HG02970 (cell line): Measurements from ENCODE around the gene NAALADL2.

ENCODE experiments used
- ATAC-seq: cut with Tn5 transposase; IDR thresholded peaks from one replicate; pipeline ENCODE4 v1.9.1; 2021; ENCODE audit warnings: mild to moderate bottlenecking, moderate library complexity, moderate number of reproducible peaks; ENCODE audit not compliant: unreplicated experiment, low FRiP score

Gene NAALADL2

DNA sequence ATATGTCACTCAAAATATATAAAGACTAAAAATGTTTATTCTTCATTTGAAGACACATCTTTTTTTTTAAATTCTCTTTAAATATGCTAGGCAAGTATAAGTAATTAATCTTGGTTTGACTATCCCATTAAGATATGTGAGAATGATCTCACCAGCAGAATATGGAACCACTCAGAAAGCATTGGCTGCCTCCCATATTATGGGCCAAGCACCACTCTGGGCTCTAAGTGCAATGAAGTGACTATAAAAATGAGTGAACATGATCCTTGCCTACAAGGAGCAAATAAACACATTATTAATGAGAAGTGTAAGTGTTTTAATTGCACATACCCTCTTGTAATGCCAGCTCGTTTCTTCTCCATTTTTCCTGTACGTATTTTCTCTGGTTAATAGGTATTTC lies 328.5 kb downstream of the NAALADL2 start:
- ATAC-seq, result no peak

DNA sequence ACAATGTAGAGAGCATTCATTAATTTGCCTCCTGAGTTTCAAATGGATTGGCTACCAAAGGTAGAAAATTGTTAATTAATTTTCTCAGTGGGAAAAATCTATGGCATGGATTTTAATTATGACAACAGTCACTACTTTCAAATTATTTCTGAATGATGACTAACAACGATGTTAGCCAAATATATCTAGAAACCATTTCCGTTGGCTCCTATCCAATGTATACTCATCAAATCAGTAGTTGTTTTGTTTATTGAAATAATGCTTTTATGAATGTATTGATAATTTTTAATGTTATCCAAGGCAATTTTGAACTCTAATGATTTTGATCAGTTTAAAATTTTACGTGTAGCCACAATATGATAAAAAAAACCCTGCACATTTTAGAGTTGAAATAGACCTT lies 333.4 kb downstream of the NAALADL2 start:
- ATAC-seq, result no peak

DNA sequence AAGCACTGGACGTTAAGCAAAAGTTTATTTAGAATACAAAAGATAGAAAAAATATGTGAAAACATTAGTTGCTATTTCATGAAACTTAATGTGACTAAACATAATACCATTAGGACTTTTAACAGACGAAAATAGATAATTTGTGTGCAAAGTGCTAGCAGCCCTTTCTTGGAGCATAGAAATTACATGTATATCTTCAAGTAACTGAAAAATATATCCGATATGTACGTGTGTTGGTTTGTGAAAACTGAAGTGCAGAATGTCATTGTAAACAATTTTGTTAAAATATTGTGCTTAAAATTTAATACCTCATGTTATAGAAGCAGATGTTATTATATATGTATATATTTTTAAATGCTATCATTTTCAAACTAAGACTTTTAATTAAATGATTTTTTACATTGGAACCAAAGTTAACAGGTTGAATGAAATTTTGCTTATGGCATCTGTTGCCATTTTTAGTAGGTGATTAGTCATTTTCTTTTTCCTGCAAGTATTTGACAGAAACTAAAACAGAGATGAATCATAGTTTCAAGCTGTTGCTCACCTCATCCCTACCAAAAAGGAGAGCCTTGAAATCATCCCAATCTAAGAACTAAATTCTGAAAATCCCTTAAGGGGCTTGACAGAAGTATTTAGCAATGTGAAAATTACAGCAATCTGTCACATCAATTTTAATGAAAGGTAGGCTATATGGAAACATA lies 334.8 kb downstream of the NAALADL2 start:
- no peak for ATAC-seq

DNA sequence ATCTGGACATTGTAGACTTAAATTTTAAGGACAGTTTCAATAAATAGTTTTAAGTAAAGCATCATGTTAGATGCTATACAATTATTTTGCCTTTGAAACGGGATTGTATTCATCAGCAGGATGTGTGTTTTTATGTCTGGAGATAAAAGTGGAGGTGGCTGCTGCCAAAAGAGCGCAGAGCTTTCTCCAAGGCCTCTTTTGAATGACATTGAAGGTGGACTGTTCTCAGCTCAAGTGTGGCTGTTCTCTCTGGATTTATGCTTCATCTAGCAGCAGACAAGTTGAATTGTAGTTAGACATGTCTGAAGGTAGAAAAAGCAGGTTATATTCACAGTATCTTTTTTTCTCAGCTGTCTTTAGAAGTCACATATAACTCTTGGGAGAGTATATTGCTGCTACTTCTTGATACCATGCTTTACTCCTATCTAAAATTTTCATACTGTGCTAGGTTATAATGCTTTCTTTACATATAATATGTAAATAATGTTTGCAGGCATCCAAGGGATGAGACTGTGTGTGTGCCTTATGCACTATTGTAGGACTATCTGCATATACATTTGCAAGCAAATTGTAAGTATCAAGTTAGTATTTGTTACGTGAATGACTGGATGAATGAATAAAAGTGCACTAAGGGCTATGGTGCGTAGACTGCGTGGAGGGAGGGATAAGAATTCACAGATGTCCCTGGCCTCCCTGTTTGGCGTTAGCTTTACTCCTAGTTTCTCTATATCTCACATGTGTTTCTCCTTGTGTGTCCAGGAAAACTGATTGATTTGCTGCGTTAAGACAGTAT lies 340.1 kb downstream of the NAALADL2 start:
- ATAC-seq, result no peak

DNA sequence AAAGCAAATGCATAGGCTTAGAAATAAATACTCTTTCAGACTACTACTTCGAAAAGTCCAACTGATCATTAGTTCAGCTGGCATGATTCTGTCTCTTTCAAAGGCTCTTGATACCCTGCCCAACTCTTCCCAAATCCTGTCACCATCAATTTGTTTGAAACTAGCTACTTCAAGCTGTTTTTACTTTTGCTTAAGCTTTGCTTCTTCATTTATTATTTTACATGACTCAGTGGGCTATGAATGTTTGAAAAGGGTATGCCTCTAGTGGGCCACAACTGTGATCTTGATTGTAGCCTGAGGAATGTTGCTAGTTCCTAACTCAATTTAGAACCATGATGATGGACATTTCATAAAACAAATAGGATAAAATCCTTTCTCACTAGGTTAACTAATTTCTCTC lies 340.8 kb downstream of the NAALADL2 start:
- no peak for ATAC-seq

DNA sequence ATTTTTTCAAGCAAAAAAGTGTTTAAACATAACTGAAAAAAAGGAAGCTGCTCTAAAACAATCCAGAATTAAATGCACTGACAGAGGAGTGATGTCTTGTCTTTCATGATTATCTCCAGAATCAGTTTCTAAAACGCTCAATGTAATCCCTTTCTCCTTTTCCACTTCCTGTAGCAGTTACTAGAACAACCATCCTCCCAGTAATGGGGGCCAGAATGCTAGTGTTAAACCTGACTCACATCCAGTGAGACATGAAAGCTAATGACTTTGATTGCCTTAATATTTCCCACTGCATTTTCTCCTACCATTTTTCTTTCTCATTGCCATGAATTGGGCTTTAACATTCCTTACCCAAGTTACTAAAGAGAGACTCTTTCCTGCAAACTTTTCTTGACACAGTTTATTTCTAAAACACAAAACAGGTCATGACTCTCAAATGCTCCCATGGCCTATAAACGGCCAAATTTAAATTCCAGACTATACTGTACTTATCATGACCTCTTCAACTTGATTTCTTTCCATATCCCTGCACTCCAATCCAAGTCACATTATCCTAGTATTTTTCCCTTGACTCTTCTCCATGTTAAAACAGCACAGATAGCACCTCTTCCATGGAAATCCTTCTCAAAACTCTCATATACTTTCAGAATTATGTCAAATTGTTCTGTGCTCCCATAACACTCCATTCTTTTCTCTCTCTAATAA lies 341.4 kb downstream of the NAALADL2 start:
- ATAC-seq, result no peak

DNA sequence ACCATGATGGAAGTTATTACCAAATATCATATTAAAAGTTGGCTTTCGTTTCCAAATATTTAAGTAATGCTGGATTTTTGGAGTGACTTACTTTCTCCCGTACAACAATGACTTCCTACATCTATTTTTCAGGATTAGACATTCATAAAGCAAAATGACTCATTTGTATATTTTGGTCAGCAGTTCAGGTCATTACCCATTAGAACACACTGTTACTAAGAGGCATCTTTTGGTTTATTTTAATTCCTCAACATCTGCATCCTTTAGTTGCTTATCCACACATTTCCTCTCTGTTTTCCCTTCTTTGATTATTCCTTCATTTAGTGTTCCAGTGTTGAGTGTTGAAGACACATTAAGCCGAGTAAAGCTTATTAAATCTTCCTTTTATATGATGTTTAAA lies 348.2 kb downstream of the NAALADL2 start:
- no peak for ATAC-seq

DNA sequence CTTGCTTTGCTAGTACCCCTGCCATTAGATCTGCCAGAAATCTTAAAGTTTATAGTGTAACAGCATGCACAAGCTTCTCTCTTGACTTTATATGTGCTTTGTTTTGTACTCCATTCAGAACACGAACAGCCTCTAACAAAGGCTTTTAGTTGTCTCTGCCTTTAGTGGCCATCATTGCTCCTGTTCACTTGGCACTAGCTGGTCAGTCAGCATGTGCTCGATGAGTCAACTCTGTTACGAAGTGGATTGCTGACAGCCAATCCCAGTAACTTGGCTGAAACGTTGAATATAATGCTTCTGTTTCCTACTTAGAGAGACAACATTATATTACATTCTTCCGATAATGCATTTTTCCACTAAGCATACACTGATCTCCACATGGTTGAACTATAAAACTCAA lies 349.2 kb downstream of the NAALADL2 start:
- ATAC-seq, result no peak

DNA sequence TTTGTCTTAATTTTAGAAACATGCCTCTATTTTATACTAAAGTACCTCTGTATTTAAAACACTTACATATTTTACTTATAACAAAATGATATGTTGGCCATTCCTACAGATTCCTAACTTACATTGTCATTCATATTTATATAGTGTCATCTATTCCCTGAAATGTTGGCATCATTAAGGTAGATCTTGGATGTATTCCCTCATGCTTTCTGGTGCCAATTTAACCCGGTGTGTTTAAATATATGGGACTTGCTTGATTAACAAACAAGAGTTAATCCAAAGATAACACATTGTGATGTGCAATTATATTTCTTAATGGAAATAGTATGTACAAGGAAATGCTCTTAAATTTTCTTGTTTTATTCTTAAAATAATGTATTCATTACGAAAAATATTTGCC lies 352.3 kb downstream of the NAALADL2 start:
- no peak for ATAC-seq

DNA sequence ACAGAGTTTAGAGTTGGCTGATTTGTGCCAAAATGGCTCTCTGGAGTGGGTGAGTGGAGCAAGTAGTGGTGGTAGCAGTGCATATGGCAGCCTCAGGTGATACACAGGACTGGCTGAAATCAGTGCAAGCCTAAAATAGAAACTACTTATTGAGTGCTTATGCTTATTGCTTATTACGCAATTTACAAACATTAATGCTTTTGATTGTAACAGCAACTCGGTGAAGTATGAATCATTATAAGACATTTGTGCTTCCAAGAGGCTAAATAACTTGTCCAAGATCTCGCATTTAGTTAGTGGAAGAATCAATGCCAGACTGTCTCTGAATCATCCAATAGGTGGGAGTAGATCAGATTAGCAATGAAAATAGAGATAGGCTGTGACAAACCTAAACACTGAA lies 353.8 kb downstream of the NAALADL2 start:
- ATAC-seq, result no peak

DNA sequence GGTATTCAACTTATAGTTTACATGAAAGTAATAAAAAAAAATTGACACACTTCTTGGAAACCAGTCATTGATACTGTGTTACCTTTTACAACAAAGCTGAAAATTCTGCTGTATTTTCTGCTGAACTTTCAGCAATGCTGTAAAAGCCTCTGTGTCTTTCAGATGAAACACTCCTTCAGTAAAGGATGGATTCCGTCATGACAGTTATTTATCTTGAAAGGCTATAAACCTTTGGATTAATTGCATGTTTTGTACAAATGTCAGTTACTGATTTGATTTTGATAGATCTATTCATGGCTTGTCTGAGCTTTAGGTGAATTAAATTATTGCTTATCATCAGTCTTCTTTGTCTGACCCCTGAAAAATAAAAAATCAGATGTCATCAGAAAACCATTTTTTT lies 355.1 kb downstream of the NAALADL2 start:
- ATAC-seq, result no peak

DNA sequence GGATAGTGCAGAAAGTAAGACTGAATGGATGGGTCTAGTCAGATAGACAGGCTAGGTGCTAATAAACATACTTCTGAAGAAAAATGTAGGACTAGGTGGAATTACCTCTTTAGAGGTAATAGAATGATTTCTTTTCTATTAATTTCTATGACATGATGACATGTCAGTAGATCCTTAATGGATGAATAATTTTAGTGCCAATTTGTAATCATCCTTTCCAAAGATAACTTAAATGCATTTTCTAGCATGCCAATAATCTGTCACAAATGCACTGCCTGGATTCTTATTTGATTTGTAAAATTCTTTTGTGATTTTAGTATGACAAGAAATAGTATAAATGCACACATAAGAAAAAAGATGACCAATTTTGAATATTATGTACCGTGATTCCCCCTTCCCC lies 356.7 kb downstream of the NAALADL2 start:
- no peak for ATAC-seq

DNA sequence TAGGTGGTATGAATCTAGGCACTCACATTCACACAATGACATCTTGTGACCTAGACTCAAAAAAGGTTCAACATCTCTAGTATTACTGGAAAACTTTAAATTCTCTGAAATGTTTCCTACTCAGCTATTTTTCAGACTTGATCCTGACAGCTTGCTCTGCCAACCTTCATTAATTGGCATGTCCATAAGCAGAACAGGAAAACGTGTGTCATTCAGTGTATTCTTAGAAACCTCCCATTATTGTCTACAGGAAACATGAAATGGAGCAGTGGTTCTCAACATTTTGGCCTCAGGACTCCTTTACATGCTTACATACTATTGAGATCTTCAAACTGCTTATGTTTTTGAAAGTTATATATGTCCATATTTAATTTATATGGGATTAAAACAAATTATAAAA lies 363.2 kb downstream of the NAALADL2 start:
- ATAC-seq, result no peak

DNA sequence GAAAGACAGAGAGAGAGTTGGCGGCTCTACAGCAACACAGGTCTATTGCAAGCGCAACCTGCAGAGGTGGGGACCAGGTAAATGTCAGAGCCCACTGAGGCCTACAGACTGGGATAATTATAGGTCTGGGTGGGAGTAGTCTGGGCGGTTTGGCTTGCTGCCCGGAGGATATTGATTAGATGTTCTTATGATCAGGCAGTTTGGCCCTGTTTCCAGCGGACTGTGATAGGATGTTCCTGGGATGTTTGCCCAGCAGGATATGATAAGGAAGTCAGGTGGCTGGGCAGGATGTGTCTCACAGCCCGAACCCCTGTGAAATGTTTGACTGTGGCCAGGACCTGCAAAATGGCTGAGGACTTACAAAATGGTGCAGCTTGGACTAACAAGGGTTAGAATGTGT lies 364.9 kb downstream of the NAALADL2 start:
- ATAC-seq, result no peak

DNA sequence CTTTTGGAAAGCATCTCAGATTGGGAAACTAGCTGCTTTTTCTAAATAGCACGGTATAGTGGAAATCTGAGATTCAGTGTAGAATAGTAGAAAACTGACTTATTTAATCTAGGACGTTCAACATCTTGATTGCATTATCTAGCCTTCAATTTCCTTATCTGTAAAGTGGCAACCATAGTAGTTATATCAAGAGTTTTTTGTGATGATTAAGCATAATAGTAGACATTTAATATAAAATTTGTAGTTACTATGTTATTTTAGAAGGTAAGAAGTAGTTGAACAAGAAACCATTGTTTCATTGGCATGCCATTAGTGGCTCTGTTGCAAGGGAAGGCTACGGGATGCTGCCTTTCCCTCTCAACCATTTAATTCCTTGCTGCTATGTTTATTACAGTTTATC lies 367.3 kb downstream of the NAALADL2 start:
- ATAC-seq, result no peak

DNA sequence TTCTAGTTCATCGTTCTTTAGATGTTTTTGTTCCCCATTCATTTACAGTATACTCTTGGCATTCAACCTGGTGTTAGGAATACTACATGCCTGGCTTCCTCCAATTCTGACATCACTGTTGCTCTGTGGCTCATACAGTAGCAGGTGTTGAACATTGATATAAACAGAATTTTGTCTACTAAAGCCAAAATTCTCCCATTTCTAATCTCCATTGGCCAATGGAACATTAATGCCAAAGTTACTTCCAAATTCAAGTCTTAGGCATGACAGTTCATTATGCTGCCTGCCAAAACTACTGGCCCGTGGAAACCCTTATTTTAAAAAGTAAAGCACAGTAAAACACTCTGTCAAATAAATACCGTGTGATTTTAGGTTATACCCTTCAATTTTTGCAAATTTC lies 368.0 kb downstream of the NAALADL2 start:
- no peak for ATAC-seq

DNA sequence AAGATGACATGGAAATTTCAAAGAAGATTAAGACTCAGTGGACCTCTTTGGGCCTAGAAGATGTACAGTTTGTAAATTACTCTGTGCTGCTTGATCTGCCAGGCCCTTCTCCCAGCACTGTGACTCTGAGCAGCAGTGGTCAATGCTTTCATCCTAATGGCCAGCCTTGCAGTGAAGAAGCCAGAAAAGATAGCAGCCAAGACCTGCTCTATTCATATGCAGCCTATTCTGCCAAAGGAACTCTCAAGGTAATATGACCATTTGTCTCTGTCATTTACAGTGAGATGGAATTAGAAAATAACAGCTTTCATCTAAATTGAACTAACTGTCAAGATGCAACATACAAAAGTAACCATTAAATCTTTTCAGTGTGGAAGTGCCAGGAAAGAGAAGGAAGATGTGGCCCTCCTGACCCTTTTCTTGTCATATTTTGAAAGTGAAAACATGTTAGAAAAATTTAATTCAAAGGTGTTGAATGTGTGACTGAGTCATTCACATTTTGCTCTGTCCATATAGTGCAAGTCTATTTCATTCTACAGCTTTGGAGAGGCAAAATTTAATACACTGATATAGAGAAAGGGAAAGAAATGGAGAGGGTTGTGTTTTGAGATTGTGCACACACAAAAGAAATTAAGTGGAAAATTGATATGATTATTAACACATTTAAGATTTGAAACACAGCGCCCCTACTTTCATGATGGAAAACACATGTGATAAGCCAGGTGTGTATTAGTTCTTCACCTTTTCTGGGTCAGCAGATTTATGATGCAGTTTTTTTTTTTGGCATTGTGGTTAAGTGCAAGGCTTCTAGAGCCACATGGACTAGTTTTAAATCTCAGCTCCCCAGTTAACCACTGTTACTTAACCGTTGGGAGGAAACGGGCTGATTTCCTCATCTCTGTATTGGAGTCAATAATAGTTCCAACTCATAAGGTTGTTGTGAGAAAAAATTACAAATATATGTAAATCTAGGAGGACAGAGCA lies 375.1 kb downstream of the NAALADL2 start:
- ATAC-seq, result no peak

DNA sequence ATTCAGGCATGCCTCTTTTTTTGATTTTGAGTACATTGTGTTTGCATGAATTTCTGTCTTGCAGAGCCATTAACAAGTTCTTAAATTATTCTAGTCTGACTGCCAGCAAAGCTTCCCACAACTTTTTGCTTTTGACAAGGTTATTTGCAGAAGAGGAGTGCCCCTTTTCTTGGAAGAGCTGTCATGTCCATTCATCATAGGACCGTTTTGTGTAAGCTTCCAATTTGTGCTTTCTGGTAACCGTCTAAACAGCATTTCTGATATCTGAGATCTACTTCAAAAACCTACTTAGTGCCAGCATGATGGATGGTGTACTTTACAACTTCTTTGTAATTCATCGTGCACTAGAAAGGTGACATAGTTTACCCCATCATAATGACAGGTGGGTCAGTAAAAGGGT lies 379.7 kb downstream of the NAALADL2 start:
- no peak for ATAC-seq

DNA sequence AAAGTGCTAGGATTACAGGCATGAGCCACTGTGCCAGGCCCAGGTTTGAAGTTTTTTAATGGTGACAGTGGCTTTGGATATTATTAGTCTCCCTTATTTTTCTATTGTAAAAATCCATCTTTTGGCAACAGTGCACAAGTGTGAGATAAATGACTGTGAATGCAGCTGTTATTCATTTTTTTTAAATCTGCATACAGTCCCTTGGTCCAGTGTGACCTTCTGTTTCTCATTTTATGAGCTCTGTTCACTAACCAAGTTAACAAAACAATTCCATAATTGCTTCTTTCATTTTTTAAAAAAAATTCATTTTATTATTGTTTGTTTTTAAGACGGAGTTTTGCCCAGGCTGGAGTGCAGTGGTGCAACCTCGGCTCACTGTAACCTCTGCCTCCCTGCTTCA lies 381.8 kb downstream of the NAALADL2 start:
- no peak for ATAC-seq

DNA sequence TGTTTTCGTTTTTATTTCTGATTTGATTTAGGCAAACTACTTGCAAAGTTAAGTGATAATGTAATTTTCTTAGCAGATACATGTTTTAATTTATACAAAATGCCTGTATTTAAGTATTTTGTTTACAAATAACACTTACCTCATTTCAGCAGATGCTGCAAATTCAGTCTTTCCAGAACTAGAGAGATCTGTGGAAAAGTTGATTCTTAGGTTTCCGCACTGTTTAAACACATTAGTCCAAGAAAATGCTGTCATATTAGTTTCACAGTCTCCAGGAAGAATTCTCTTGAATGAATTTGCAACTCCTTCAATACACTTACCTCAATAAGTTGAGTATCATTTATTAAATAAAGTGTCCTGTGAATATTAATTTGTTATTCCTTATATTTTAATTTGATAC lies 383.1 kb downstream of the NAALADL2 start:
- ATAC-seq, result no peak
